Psoas muscle (tissue), 8 donors: ENCODE results near the gene REC8. TPM values are rescaled to one million over a fixed set of nuclear protein-coding genes. Genes with fewer than 3 reads are reported as not detected.

Source experiments
- ATAC-seq, 4 donors: fragments of 200-7000 bp; cut with Tn5 transposase; one replicate each; pipeline ENCODE4 v1.9.1; 2020; ENCODE audit warnings: moderate library complexity in 3 of 4, mild to moderate bottlenecking in 2 of 4
- DNase-seq, 2 donors: peaks; one replicate each; pipeline ENCODE4 v3.0.0-alpha.2; 2020
- H3K27ac ChIP-seq: fragments of 200-600 bp; one replicate; pipeline ENCODE4 v1.8.0; 2022
- H3K27me3 ChIP-seq, 3 donors: fragments of 200-600 bp in 1 of 3; one replicate each; pipeline versions ENCODE4 v1.6.1 to v1.8.0; 2013 to 2022; ENCODE audit warnings: low read length in 2 of 3, mild to moderate bottlenecking in 2 of 3, moderate library complexity in 1 of 3; ENCODE audit not compliant: insufficient read depth in 3 of 3
- H3K36me3 ChIP-seq, 2 donors: fragments of 200-600 bp in 1 of 2; one replicate each; pipeline versions ENCODE4 v1.6.1 to v1.8.0; 2013 to 2022; ENCODE audit warnings: low read depth in 1 of 2, mild to moderate bottlenecking in 1 of 2, moderate library complexity in 1 of 2; ENCODE audit not compliant: insufficient read depth in 1 of 2
- H3K4me1 ChIP-seq: fragments of 200-600 bp; one replicate; pipeline ENCODE4 v1.8.0; 2022
- H3K4me3 ChIP-seq: fragments of 200-600 bp; one replicate; pipeline ENCODE4 v1.8.0; 2022; ENCODE audit warnings: mild to moderate bottlenecking
- H3K9me3 ChIP-seq: fragments of 200-600 bp; one replicate; pipeline ENCODE4 v1.8.0; 2022
- CTCF ChIP-seq: fragments of 200-600 bp; IDR thresholded peaks from one replicate; pipeline ENCODE4 v1.8.0; 2022; ENCODE audit warnings: antibody characterized with exemption
- WGBS, 3 donors: extraction: QIAGEN DNeasy Blood & Tissue Kit; methylation state at CpG; one replicate each; pipeline versions ENCODE4 v1.1.6 to v1.1.7; 2013; 5-methylcytosine and 5-hydroxymethylcytosine counted together
- intact Hi-C, 2 donors: fragments of 100-400 bp; cut with DNase I; formaldehyde crosslinking; loops; one replicate each; pipeline versions ENCODE4 v1.11.0 to v1.14.2; 2022
- polyA plus RNA-seq, 3 donors: library from polyadenylated mRNA; stranded (reverse); fragments of 200-250 nt; gene quantifications; one replicate each; pipeline ENCODE4 v1.2.3, GENCODE V29; 2013
- total RNA-seq, 4 donors: library from RNA; stranded (reverse); fragmentation: NEBNext Ultra II Directional in 2 of 4; extraction: Animal tissue kit (Norgen Biotek cat#: 25700) in 2 of 4; gene quantifications; one replicate each; pipeline versions ENCODE4 v1.2.1 to v1.2.4, GENCODE V29; 2021 to 2023
- donor health status: healthy with polysubstance abuse.
- donor health status: DM: no; HTN: no; CAD: no; lungs with moderate emphysema.
- donor health status: Bipolar disorder and iron deficiency.
- donor health status: healthy.
- donor health status: DM: yes; HTN: yes; CAD: no.
- donor health status: DM: no; HTN: no; CAD: no.
- donor health status: DM: no; HTN: no; CAD: no.
- donor health status: DM: yes; HTN: yes; CAD: no.

The REC8 gene
- total and polyA plus RNA-seq, 7 donors = 0.13 to 1.6 (median 1.2) TPM

GRCh38 chr14:24143511-24143910 is 28.4 kb upstream of the REC8 start:
- Histone ChIP-seq H3K4me3 (no peak overlapping the region), H3K36me3 (peaks cover 0 to 27% of the 10 kb centered on the region in 2 donors), H3K9me3 (no peaks in the 10 kb centered on the region), H3K27ac (peak overlapping the region; percentile 46), H3K4me1 (peaks cover 56% of the 10 kb centered on the region), H3K27me3 (no peaks in the 10 kb centered on the region)
- 39 to 72% (median 48%) methylated on average over 2 of the region's 2 CpGs for WGBS, 3 donors
- intact Hi-C loops = no loop called here
- no peak for TF ChIP-seq CTCF
- DNase-seq = no peak
- no peak for ATAC-seq

GRCh38 chr14:24144451-24144850 is 27.4 kb upstream of the REC8 start:
- DNase-seq (no peak), ATAC-seq (no peak)
- Histone ChIP-seq H3K4me1 (peaks cover 49% of the 10 kb centered on the region), H3K9me3 (no peaks in the 10 kb centered on the region), H3K27ac (no peak overlapping the region), H3K27me3 (no peaks in the 10 kb centered on the region), H3K4me3 (no peak overlapping the region), H3K36me3 (peaks cover 0 to 27% of the 10 kb centered on the region in 2 donors)
- intact Hi-C loops = no loop called here
- WGBS, 3 donors = 87 to 97% (median 92%) methylated on average over 1 of the region's 1 CpG
- TF ChIP-seq CTCF = no peak

GRCh38 chr14:24145219-24145618 is 26.7 kb upstream of the REC8 start:
- peaks cover 42% of the 10 kb centered on the region for H3K4me1 ChIP-seq

DNA sequence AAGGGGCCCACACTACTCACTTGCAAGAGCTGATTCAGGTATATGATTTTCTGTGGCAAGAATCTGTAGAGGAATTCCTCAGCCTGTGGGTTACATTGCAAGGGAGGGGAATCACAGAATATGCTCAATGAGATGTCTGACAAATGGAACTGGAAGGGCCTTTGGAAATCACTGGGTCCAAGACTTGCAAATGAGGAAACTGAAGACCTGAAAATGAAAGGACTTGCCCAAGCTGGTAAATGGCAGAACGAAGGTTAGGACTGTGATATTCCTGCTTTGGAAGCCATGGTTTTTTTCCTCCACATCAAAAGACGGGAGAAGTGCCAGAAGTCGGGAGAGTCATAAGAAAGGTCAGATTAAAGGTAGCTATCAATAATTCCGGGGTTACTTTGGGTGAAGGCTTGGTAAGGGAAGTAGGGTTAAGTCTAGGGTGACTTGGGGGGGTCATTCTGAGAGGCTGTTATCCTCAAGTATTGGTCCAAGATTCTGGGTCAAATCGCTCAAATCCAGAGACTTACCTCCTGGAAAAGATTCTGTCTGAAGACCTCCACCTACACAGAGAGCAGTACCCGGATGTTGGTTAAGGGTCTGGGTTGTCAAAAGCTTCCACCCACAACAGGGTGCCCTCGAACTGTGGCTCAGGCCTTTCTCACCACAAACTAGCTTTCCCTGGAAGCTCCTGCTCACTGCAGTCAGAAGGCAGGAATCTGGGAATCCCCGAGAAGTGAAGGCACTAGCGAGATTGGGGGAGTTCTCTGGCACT is 26.0 kb upstream of the REC8 start:
- H3K36me3 ChIP-seq = peaks cover 0 to 41% of the 10 kb centered on the region in 2 donors
- H3K4me1 ChIP-seq = peaks cover 42% of the 10 kb centered on the region
- 12 to 14% (median 13%) methylated on average over 9 of the region's 9 CpGs for WGBS, 3 donors
- TF ChIP-seq CTCF = no peak
- H3K27ac ChIP-seq = peak overlapping the region; percentile 86
- no peaks in the 10 kb centered on the region for H3K9me3 ChIP-seq
- H3K27me3 ChIP-seq = no peaks in the 10 kb centered on the region
- DNase-seq (no peak), ATAC-seq (no peak)
- intact Hi-C loops = loop anchor here (5.0 kb wide), 1 partner anchor 34 kb away; the partner anchor contains the start of genes DCAF11 (in 2 of the 2) and NRL (in 2 of the 2)
- H3K4me3 ChIP-seq = peak overlapping the region; percentile 97

More at GRCh38 chr14:24145219-24145618, 26.7 kb upstream of the REC8 start:
- DNase-seq = no peak
- no peak for TF ChIP-seq CTCF
- Histone ChIP-seq H3K4me3 (peak overlapping the region; percentile 97), H3K27ac (peak overlapping the region; percentile 86), H3K36me3 (peaks cover 0 to 34% of the 10 kb centered on the region in 2 donors), H3K9me3 (no peaks in the 10 kb centered on the region), H3K27me3 (no peaks in the 10 kb centered on the region)
- intact Hi-C loops = loop anchor here (5.0 kb wide), 1 partner anchor 33 kb away; the partner anchor contains the start of genes DCAF11 (in 2 of the 2) and NRL (in 2 of the 2)
- no peak for ATAC-seq
- 89 to 98% (median 94%) methylated on average over 2 of the region's 2 CpGs for WGBS, 3 donors
